ENCODE data around the gene GOLGA8J. TPM values are rescaled to one million over a fixed set of nuclear protein-coding genes. Genes with fewer than 3 reads are reported as not detected.

The GOLGA8J gene
- total RNA-seq, 4 donors from 2014 or later, result 2.8 TPM; not detected in 3

Other genes with a start within 250 kb of the GOLGA8J start
- not detected for gene GOLGA8T, start 52.1 kb downstream of the GOLGA8J start, total RNA-seq